ENCODE measurements around the gene CDH4. TPM values are rescaled to one million over a fixed set of nuclear protein-coding genes. Genes with fewer than 3 reads are reported as not detected.

CDH4 gene
- total RNA-seq, 2 donors from 2014 or later, result 0.05 to 2.2 TPM

GRCh38 chr20:61355585-61355984, 103.5 kb downstream of the CDH4 start:
- peaks cover 21% of the 10 kb centered on the region for H3K27me3 ChIP-seq (replicated peaks; ENCODE audit: insufficient read depth)
- H3K9me3 ChIP-seq, result no peaks in the 10 kb centered on the region
- no peak overlapping the region for H3K4me3 ChIP-seq
- H3K4me1 ChIP-seq (replicated peaks), result no peaks in the 10 kb centered on the region
- WGBS, result 84% methylated on average over 5 of the region's 5 CpGs
- TF ChIP-seq CTCF (IDR thresholded peaks at IDR 0.05) (no peak), POLR2AphosphoS5 (IDR thresholded peaks at IDR 0.05) (no peak), POLR2A (IDR thresholded peaks at IDR 0.05) (no peak)
- no peak for DNase-seq (ENCODE audit: low spot score)
- intact Hi-C loops (cut with DNase I), result no loop called here
- H3K27ac ChIP-seq, result no peak overlapping the region
- H3K36me3 ChIP-seq, result no peaks in the 10 kb centered on the region

GRCh38 chr20:61356196-61356595, 104.1 kb downstream of the CDH4 start:
- no peak for TF ChIP-seq CTCF (IDR thresholded peaks at IDR 0.05)
- TF ChIP-seq POLR2AphosphoS5 (IDR thresholded peaks at IDR 0.05), result no peak
- no peak for TF ChIP-seq POLR2A (IDR thresholded peaks at IDR 0.05)
- no peaks in the 10 kb centered on the region for H3K36me3 ChIP-seq
- no peak for DNase-seq (ENCODE audit: low spot score)
- 51% methylated on average over 7 of the region's 7 CpGs for whole genome bisulfite sequencing
- no peaks in the 10 kb centered on the region for H3K4me1 ChIP-seq (replicated peaks)
- H3K27ac ChIP-seq, result no peak overlapping the region
- no peaks in the 10 kb centered on the region for H3K9me3 ChIP-seq
- intact Hi-C loops (cut with DNase I), result no loop called here
- no peak overlapping the region for H3K4me3 ChIP-seq
- H3K27me3 ChIP-seq (replicated peaks; ENCODE audit: insufficient read depth), result peaks cover 21% of the 10 kb centered on the region

GRCh38 chr20:61357119-61357518, 105.1 kb downstream of the CDH4 start:
- Histone ChIP-seq H3K27me3 (replicated peaks; ENCODE audit: insufficient read depth) (peaks cover 21% of the 10 kb centered on the region), H3K27ac (no peak overlapping the region), H3K9me3 (no peaks in the 10 kb centered on the region), H3K36me3 (no peaks in the 10 kb centered on the region), H3K4me1 (replicated peaks) (no peaks in the 10 kb centered on the region), H3K4me3 (no peak overlapping the region)
- TF ChIP-seq CTCF (IDR thresholded peaks at IDR 0.05) (no peak), POLR2A (IDR thresholded peaks at IDR 0.05) (no peak), POLR2AphosphoS5 (IDR thresholded peaks at IDR 0.05) (no peak)
- intact Hi-C loops (cut with DNase I), result no loop called here
- DNase-seq (ENCODE audit: low spot score), result no peak
- WGBS, result 85% methylated on average over 11 of the region's 11 CpGs

GRCh38 chr20:61359254-61359653, 107.2 kb downstream of the CDH4 start:
- H3K27ac ChIP-seq, result no peak overlapping the region
- intact Hi-C loops (cut with DNase I), result no loop called here
- H3K4me1 ChIP-seq (replicated peaks), result no peaks in the 10 kb centered on the region
- TF ChIP-seq CTCF (IDR thresholded peaks at IDR 0.05) (no peak), POLR2AphosphoS5 (IDR thresholded peaks at IDR 0.05) (no peak), POLR2A (IDR thresholded peaks at IDR 0.05) (no peak)
- peaks cover 11% of the 10 kb centered on the region for H3K27me3 ChIP-seq (replicated peaks; ENCODE audit: insufficient read depth)
- H3K9me3 ChIP-seq, result no peaks in the 10 kb centered on the region
- no peaks in the 10 kb centered on the region for H3K36me3 ChIP-seq
- WGBS, result 58% methylated on average over 17 of the region's 17 CpGs
- no peak overlapping the region for H3K4me3 ChIP-seq
- no peak for DNase-seq (ENCODE audit: low spot score)

- intact Hi-C loops (cut with DNase I), result no loop called here
These were observed 108.2 kb downstream of the CDH4 start for GRCh38 chr20:61360296-61360695.

More at GRCh38 chr20:61360296-61360695, 108.2 kb downstream of the CDH4 start:
- Histone ChIP-seq H3K4me3 (no peak overlapping the region), H3K36me3 (no peaks in the 10 kb centered on the region), H3K9me3 (no peaks in the 10 kb centered on the region), H3K27ac (no peak overlapping the region), H3K4me1 (replicated peaks) (no peaks in the 10 kb centered on the region), H3K27me3 (replicated peaks; ENCODE audit: insufficient read depth) (peaks cover 8% of the 10 kb centered on the region)
- no peak for TF ChIP-seq POLR2AphosphoS5 (IDR thresholded peaks at IDR 0.05)
- TF ChIP-seq CTCF (IDR thresholded peaks at IDR 0.05), result no peak
- no peak for DNase-seq (ENCODE audit: low spot score)
- WGBS, result 73% methylated on average over 9 of the region's 9 CpGs

Data from prostate gland (tissue), 2 donors.